Measurements from ENCODE around the gene PCOLCE2.

The PCOLCE2 gene

DNA sequence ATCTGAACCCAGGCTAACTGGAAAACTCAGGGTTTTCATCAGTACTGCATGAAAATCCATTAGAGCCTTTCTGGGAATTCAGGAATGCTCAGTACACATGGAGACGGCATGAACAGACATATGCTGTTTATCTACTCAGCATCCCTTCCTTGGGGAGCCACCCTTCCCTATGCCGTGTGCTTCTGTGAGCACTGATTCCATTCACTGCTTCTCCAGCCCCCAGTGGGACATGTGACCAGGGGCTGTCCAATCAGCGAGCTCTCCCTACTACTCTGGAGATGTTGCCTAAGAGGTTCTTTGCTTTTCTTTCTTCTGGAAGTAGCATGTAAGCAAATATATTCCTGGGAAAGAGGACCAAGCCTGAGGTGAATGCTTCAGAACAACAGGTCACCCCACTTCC, 5.6 kb upstream of the PCOLCE2 start:
- H3K4me3 ChIP-seq (ENCODE audit: low read length), result no peak overlapping the region
- DNase-seq (ENCODE audit: low read depth), result no peak
- TF ChIP-seq, protein P1, sequence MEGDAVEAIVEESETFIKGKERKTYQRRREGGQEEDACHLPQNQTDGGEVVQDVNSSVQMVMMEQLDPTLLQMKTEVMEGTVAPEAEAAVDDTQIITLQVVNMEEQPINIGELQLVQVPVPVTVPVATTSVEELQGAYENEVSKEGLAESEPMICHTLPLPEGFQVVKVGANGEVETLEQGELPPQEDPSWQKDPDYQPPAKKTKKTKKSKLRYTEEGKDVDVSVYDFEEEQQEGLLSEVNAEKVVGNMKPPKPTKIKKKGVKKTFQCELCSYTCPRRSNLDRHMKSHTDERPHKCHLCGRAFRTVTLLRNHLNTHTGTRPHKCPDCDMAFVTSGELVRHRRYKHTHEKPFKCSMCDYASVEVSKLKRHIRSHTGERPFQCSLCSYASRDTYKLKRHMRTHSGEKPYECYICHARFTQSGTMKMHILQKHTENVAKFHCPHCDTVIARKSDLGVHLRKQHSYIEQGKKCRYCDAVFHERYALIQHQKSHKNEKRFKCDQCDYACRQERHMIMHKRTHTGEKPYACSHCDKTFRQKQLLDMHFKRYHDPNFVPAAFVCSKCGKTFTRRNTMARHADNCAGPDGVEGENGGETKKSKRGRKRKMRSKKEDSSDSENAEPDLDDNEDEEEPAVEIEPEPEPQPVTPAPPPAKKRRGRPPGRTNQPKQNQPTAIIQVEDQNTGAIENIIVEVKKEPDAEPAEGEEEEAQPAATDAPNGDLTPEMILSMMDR (IDR thresholded peaks at IDR 0.05; ENCODE audit: insufficient read depth, low read depth, low read length, missing control alignments), result no peak

DNA sequence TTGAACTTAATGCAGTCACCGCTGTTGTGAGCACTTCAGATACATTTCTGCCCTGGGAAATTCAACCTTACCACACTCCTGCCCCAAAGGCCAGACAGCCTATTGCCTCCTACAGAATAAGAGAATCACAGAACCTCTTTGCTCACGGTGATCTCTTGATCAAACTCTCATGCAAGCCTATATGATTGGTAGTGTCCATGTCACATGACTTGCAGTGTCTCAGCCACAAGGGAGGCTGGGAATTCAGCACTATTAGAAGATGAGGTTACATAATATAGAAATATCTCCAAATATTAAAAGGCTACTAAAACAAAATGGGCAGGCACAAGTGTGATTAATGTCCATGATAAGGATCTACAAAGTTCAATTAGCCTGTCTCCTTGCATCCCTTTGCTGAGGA, 3.8 kb upstream of the PCOLCE2 start:
- H3K4me3 ChIP-seq (ENCODE audit: low read length), result no peak overlapping the region
- DNase-seq (ENCODE audit: low read depth), result no peak
- TF ChIP-seq, protein P1 (IDR thresholded peaks at IDR 0.05; ENCODE audit: insufficient read depth, low read depth, low read length, missing control alignments), result no peak

GRCh38 chr3:142890592-142890991, 1.7 kb upstream of the PCOLCE2 start:
- TF ChIP-seq, protein P1 (IDR thresholded peaks at IDR 0.05; ENCODE audit: insufficient read depth, low read depth, low read length, missing control alignments), result no peak

DNA sequence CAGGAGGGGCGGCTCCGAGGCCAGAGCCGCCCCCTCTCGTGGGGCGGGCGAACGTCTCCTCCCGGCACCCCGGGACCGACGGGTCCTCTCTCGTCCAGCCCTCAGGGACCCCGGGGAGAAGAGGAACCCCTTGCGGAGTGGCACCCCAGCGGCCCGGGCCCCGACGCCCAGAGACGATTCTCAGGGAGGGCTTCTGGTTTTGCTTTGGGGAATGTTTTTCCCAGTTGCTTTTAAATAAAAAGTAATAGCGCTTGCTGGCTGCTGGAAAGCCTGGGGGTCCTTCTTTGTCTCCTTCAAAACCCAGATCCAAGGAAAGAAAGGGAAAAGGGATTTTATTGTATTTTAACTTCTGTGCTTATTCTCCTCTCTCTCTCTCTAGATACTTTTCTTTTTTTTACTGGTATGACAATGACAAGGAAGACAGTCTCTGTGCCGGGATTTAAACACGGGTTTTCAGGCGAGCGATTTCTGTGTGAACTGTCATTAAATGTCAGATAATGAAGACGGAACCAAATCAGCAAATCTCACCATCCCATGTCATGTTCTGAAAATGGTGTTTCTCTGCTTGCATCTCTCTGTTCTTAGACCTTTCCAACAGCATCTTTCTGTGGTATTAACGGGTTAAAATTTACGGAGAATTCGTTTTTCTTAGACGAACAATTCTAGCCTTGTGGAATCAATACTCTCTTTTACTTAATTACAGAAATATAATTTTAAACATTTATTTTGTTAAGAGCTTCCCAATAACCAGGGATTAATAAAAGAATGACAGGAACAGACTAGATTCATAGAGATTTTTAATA, 530 bp upstream of the PCOLCE2 start:
- peak overlapping the region; percentile 38 for H3K4me3 ChIP-seq (ENCODE audit: low read length)
- no peak for DNase-seq (ENCODE audit: low read depth)
- TF ChIP-seq, protein P1 (IDR thresholded peaks at IDR 0.05; ENCODE audit: insufficient read depth, low read depth, low read length, missing control alignments), result no peak

More at GRCh38 chr3:142890592-142890991, 1.7 kb upstream of the PCOLCE2 start:
- no peak overlapping the region for H3K4me3 ChIP-seq (ENCODE audit: low read length)
- DNase-seq (ENCODE audit: low read depth), result no peak

- H3K4me3 ChIP-seq (ENCODE audit: low read length), result peak overlapping the region; percentile 38
- DNase-seq (ENCODE audit: low read depth), result peak; percentile 19
- TF ChIP-seq, protein P1 (IDR thresholded peaks at IDR 0.05; ENCODE audit: insufficient read depth, low read depth, low read length, missing control alignments), result no peak
These were observed 793 bp downstream of the PCOLCE2 start for GRCh38 chr3:142888099-142888480.

- peak; percentile 55 for DNase-seq (ENCODE audit: low read depth)
- TF ChIP-seq, protein P1 (IDR thresholded peaks at IDR 0.05; ENCODE audit: insufficient read depth, low read depth, low read length, missing control alignments), result no peak
- H3K4me3 ChIP-seq (ENCODE audit: low read length), result no peak overlapping the region
These were observed 1.9 kb downstream of the PCOLCE2 start for GRCh38 chr3:142886940-142887339.

- no peak for DNase-seq (ENCODE audit: low read depth)
- TF ChIP-seq, protein P1 (IDR thresholded peaks at IDR 0.05; ENCODE audit: insufficient read depth, low read depth, low read length, missing control alignments), result no peak
- no peak overlapping the region for H3K4me3 ChIP-seq (ENCODE audit: low read length)
These were observed 2.9 kb downstream of the PCOLCE2 start for GRCh38 chr3:142886021-142886420.
